HG03378 (cell line): Measurements from ENCODE around the gene HCN1.
"Not testable (repeated sequence)": the region's sequence is repeated elsewhere in the genome, so short reads cannot be mapped to it uniquely, and the experiment has no call there.

ENCODE experiments used
- ATAC-seq: cut with Tn5 transposase; IDR thresholded peaks from one replicate; pipeline ENCODE4 v1.9.1; 2021; ENCODE audit warnings: mild to moderate bottlenecking, moderate library complexity; ENCODE audit not compliant: unreplicated experiment

The HCN1 gene

GRCh38 chr5:45312627-45313026 lies 383.6 kb downstream of the HCN1 start:
- not testable (repeated sequence) for ATAC-seq

GRCh38 chr5:45295231-45295630 lies 400.9 kb downstream of the HCN1 start:
- ATAC-seq, result no peak

DNA sequence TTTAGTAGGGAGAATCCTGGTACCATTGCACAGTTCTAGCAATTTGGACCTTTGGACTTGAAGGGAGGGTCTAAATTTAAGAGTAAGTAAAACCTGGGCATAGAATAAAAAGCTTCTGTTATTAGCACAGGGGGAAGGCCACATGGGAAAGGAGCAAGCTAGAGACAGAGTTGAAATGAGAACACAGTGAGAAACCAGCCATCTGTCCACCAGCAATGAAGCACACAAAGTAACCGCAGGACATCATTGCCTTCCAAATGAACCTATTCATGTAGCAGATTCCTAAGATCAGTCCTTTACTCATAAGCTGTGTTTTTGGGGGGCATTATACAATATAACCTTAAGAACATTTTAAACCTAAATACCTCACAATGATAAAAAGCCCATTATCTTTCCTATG lies 407.4 kb downstream of the HCN1 start:
- no peak for ATAC-seq

DNA sequence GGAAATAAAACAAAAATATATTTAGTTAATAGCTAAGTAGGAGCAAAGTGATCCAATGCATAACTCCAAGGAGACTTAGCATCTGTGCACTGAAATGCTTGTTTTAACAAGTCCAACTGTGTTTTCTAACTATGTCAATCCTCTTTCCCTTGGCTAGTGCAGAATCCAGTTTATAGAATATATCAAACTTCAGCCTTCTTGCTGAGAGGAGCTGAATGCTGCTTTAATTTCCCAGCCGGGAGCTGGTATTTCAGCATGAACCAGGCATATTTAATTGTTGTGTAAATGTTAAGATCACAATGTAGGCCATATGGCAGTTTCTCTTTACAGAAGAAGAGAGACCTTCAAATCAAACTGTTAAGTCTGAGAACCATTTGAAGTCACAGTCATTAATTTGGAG lies 411.7 kb downstream of the HCN1 start:
- ATAC-seq, result no peak

- no peak for ATAC-seq
Measured at GRCh38 chr5:45281081-45281480, 415.1 kb downstream of the HCN1 start.

GRCh38 chr5:45279109-45279508 lies 417.1 kb downstream of the HCN1 start:
- no peak for ATAC-seq

DNA sequence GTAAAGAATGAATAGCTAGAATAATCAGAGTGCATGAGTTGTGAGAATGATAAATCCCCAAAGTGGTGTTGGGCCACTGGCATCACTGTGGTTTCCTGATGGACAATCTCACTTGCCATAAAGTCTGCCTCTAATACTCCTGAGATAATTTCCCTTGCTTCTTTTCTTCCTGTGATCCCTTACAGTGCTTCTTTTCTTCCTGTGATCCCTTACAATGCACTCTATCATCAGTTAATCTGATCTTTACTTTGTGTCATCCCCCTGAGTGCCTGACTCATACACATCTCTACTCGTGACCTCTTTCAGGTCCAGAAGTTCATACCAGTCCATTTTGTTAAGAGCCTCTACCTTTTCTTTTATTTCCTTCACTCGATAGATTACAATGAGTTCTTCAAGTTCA lies 418.3 kb downstream of the HCN1 start:
- no peak for ATAC-seq

GRCh38 chr5:45274241-45274640 lies 421.9 kb downstream of the HCN1 start:
- no peak for ATAC-seq

DNA sequence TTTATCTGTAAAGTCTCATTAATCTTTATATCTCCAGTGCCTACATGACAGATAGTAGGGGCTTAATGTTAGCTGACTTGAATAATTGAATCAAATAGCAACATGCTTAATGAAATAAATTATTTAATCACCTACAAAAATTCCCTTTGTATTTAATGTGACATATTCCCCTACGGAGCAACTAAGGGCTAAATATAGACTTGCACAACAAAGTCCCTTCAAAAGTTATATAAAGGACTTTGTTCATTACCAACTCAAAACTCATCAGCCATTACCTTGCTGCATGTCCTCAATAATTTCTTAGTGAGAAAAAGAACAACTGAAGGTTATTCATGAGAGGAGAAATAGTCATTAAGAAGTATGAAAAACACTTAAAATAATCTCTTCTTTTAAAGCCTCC lies 424.6 kb downstream of the HCN1 start:
- no peak for ATAC-seq

DNA sequence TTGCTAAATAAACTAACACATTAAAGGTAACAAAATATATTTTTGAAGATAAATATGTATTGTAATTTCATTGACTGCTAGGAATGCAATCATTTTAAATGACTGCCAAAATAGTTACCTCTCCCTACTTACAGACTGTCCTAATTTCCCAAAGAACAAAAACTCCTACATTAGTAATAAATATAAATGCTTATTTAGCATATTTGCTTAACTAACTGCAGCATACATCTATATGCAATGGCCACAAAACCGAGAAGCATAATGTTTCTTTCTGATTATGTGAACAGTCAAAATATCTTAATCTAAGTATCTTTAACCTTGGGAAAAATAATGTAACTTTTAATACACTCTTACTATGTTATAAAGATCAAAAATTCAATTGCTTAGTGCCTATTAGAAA lies 431.7 kb downstream of the HCN1 start:
- no peak for ATAC-seq

DNA sequence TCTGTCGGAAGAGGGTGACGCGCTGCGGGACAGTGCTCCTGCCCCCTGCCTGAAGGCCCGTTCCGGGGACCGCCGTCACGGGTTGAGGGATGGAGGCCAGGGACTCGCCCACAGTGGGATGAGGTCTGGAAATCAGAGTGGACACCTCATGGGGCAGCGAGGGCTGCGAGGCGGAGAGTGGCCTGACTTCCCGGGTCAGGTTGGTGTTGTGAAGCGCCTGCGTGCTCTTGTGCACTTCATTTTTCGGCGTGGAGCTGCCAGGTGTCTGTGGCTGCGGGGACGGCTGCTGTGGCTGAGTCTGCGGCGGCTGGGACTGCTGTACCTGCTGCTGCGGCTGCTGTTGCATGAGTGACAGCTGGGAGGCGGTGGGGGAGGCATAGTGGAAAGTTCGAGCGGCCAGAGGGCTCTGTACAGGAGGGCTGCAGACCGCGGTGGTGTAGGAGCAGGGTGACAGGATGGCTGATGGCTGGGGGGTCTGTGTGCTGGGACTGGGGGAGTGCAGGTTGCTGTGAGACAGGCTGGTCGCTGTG lies 434.1 kb downstream of the HCN1 start:
- no peak for ATAC-seq

DNA sequence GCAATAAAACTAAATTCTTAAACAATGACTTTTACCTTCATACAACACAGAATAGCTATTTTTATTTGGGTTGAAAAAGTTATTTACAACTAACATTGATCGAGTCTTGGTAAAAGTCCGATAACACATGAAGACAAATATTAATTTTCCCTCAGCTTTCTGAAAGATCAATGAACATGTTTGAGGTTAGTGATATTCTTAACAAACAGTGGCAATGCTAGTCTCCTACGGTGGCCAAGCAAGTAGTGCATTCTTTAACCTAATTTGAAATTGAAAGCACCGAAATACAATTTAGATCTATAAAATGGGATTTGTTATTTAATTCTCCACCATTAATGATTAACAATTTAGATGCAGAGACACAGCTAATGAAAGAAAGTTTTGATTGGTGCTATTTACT lies 435.1 kb downstream of the HCN1 start:
- ATAC-seq, result no peak

DNA sequence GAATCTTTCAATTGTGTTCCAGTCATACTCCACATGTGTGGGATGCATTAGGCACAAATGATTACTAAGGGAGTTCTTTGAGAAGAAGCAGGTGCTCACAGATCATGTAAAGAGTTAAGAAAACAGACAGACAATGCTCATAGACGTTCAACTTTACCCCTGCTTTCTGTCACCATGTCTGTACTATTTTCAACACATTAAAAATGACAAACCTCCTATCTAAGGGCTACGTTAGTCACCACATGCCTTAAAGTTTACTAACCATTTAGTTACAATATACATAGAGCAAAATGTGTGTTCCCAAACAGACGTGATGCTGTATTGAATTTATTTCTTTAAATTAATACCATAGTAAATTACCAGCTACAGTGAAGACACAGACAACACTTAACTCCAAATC lies 435.9 kb downstream of the HCN1 start:
- no peak for ATAC-seq

GRCh38 chr5:45252978-45253377 lies 443.2 kb downstream of the HCN1 start:
- no peak for ATAC-seq

- no peak for ATAC-seq
Measured at GRCh38 chr5:45252541-45252940, 443.6 kb downstream of the HCN1 start.

DNA sequence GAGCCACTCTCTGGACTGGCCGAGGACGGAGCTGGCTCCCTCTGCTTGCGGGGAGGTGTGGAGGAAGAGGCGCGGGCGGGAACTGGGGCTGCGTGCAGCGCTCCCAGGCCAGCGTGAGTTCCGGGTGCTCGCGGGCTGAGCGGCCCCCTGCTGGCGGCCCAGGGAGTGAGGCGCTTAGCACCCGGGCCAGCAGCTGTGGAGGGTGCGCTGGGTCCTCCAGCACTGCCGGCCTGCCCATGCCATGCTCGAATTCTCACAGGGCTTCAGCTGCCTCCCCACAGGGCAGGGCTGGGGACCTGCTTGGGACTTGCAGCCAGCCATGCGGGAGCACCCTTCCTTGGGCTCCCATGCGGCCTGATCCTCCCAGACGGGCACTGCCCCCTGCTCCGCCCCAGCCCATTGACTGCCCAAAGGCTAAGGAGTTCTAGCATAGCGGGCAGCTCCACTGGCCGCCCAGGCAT lies 470.6 kb downstream of the HCN1 start:
- ATAC-seq, result no peak

DNA sequence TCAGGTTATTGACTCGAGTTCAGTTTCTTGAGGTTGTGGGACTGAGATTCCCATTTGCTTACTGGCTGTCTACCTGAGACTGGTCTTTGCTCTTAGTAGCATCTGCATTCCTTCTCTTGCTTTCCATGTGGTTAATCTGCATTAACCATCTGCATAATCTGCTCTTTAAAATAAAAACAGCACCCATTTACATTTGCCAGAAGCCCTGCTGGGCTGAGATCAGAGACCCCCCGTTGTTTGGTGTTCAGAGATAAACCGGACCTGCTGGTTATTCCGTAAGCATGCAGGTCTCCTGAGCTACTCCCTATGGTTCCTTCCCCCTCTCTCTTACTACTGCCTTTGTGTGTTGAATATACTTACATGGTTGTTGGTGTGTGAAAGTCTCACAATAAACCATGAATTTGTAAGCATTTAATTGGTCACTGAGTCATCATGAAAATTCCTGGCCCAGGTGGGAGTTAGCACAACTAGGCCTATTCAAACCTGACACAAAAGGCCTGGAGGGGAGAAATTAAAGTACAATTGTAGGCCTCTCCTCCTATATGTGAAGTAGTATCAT lies 490.7 kb downstream of the HCN1 start:
- no peak for ATAC-seq
